H1 (cell line): ENCODE results near the gene CACNA2D3. TPM values are rescaled to one million over a fixed set of nuclear protein-coding genes. Genes with fewer than 3 reads are reported as not detected.

Experiments used
- CTCF ChIA-PET: fragments of 300-600 bp; sonication (Branson Sonifier 250); formaldehyde crosslinking; loops from one replicate; lab custom pipeline; 2021; ENCODE audit not compliant: partially characterized antibody; lab: Charles Lee
- POLR2A ChIA-PET: fragments of 300-600 bp; sonication (Branson Sonifier 250); formaldehyde crosslinking; loops from one replicate; lab custom pipeline; 2021; ENCODE audit warnings: inconsistent platforms; ENCODE audit not compliant: partially characterized antibody; lab: Charles Lee
- DNase-seq, 2 experiments: peaks; one replicate each; pipeline versions ENCODE4 v3.0.0 to v3.0.0-alpha.2; 2010 to 2022; ENCODE audit warnings: low spot score in 2 of 2, low read depth in 1 of 2, mixed read lengths in 1 of 2
- FAIRE-seq: peaks from 2 replicates; lab custom pipeline; 2011; peaks lifted over from hg19 to GRCh38; lab: Jason Lieb, UNC
- H2AFZ ChIP-seq: 2 replicates; pipeline ENCODE4 v1.8.1; 2012; ENCODE audit warnings: low read length, inconsistent platforms
- H2AK5ac ChIP-seq: 2 replicates; pipeline ENCODE4 v1.6.1; 2013; ENCODE audit warnings: low read depth, low read length
- H2BK120ac ChIP-seq: replicated peaks from 2 replicates; pipeline ENCODE3; 2013; ENCODE audit warnings: low read depth, low read length, inconsistent platforms
- H2BK12ac ChIP-seq: 2 replicates; pipeline ENCODE4 v1.6.1; 2013; ENCODE audit warnings: low read depth, low read length
- H2BK15ac ChIP-seq: 2 replicates; pipeline ENCODE4 v1.6.1; 2013; ENCODE audit warnings: low read length
- H2BK20ac ChIP-seq: 2 replicates; pipeline ENCODE4 v1.6.1; 2013; ENCODE audit warnings: low read length
- H2BK5ac ChIP-seq: 2 replicates; pipeline ENCODE4 v1.6.1; 2013; ENCODE audit warnings: low read depth, low read length
- H3K14ac ChIP-seq: 2 replicates; pipeline ENCODE4 v1.6.1; 2013; ENCODE audit warnings: inconsistent platforms; ENCODE audit not compliant: insufficient read length
- H3K18ac ChIP-seq: 2 replicates; pipeline ENCODE4 v1.6.1; 2013; ENCODE audit warnings: low read length; ENCODE audit errors: extremely low read depth
- H3K23ac ChIP-seq: 2 replicates; pipeline ENCODE4 v1.6.1; 2013; ENCODE audit warnings: inconsistent platforms; ENCODE audit not compliant: insufficient read length
- H3K23me2 ChIP-seq: 2 replicates; pipeline ENCODE4 v1.6.1; 2013; ENCODE audit warnings: low read depth, low read length
- H3K27ac ChIP-seq: 2 replicates; pipeline ENCODE4 v1.6.1; 2011; ENCODE audit warnings: low read depth, low read length, inconsistent platforms
- H3K27me3 ChIP-seq, 4 experiments: replicated peaks in 1 of 4; 1 replicate in 1 of 4; 2 replicates in 3 of 4; pipeline versions ENCODE4 v1.6.1 to v1.8.1; 2011 to 2013; ENCODE audit warnings: low read length in 3 of 4, mild to moderate bottlenecking in 3 of 4, inconsistent platforms in 2 of 4, mixed read lengths in 2 of 4, moderate library complexity in 1 of 4; ENCODE audit not compliant: control insufficient read depth in 3 of 4, insufficient read depth in 3 of 4; ENCODE audit errors: extremely low read depth in 1 of 4
- H3K36me3 ChIP-seq, 4 experiments: 2 replicates each; pipeline versions ENCODE4 v1.6.1 to v1.8.1; 2011 to 2013; ENCODE audit warnings: mild to moderate bottlenecking in 4 of 4, low read length in 3 of 4, moderate library complexity in 2 of 4, control low read depth in 1 of 4, inconsistent platforms in 1 of 4; ENCODE audit not compliant: insufficient read depth in 4 of 4, control insufficient read depth in 2 of 4
- H3K4ac ChIP-seq: replicated peaks from 2 replicates; pipeline ENCODE3; 2013; ENCODE audit warnings: low read length, low read depth, mixed read lengths, inconsistent platforms; ENCODE audit not compliant: insufficient read length
- H3K4me1 ChIP-seq, 4 experiments: replicated peaks in 1 of 4; 1 replicate in 1 of 4; 2 replicates in 3 of 4; pipeline versions ENCODE4 v1.6.1 to v1.8.1; 2011 to 2013; ENCODE audit warnings: low read length in 3 of 4, inconsistent platforms in 2 of 4, mixed read lengths in 1 of 4; ENCODE audit not compliant: insufficient read depth in 4 of 4, control insufficient read depth in 3 of 4
- H3K4me2 ChIP-seq, 2 experiments: 2 replicates each; pipeline versions ENCODE4 v1.6.1 to v1.8.1; 2011 to 2013; ENCODE audit warnings: low read depth in 2 of 2, low read length in 2 of 2, control low read depth in 1 of 2, inconsistent platforms in 1 of 2, mild to moderate bottlenecking in 1 of 2; ENCODE audit not compliant: insufficient read depth in 1 of 2
- H3K4me3 ChIP-seq, 4 experiments: fragments of 200-600, 300-600 bp in 1 of 4; sonication (generic), shearing (Covaris generic), sonication (Bioruptor Twin) in 1 of 4; 2 replicates each; pipeline versions ENCODE4 v1.5.1 to v1.8.1; 2011 to 2016; ENCODE audit warnings: low read length in 4 of 4, low read depth in 3 of 4, control low read depth in 2 of 4, inconsistent platforms in 2 of 4, mild to moderate bottlenecking in 2 of 4, mixed read lengths in 1 of 4, moderate library complexity in 1 of 4; ENCODE audit not compliant: insufficient read depth in 2 of 4; ENCODE audit errors: extremely low read depth in 1 of 4
- H3K56ac ChIP-seq: replicated peaks from 2 replicates; pipeline ENCODE3; 2013; ENCODE audit warnings: low read depth, mild to moderate bottlenecking, mixed read lengths, low read length, inconsistent platforms; ENCODE audit not compliant: insufficient read length
- H3K79me1 ChIP-seq: 2 replicates; pipeline ENCODE4 v1.6.1; 2013; ENCODE audit warnings: low read depth, low read length, control low read depth
- H3K79me2 ChIP-seq, 2 experiments: 2 replicates each; pipeline versions ENCODE4 v1.6.1 to v1.8.1; 2012 to 2013; ENCODE audit warnings: low read length in 2 of 2, mild to moderate bottlenecking in 2 of 2, inconsistent platforms in 1 of 2; ENCODE audit not compliant: insufficient read depth in 2 of 2, control insufficient read depth in 1 of 2
- H3K9ac ChIP-seq, 4 experiments: replicated peaks in 1 of 4; 1 replicate in 1 of 4; 2 replicates in 3 of 4; pipeline versions ENCODE4 v1.6.1 to v1.8.1; 2011 to 2013; ENCODE audit warnings: low read depth in 3 of 4, low read length in 3 of 4, control low read depth in 2 of 4, mild to moderate bottlenecking in 2 of 4, moderate library complexity in 2 of 4, inconsistent platforms in 1 of 4; ENCODE audit errors: extremely low read depth in 1 of 4
- H3K9me3 ChIP-seq, 2 experiments: 2 replicates each; pipeline versions ENCODE4 v1.6.1 to v1.8.1; 2012 to 2013; ENCODE audit warnings: mild to moderate bottlenecking in 2 of 2, moderate library complexity in 2 of 2, control low read depth in 1 of 2, inconsistent platforms in 1 of 2, low read depth in 1 of 2, low read length in 1 of 2, mixed read lengths in 1 of 2; ENCODE audit not compliant: insufficient read depth in 2 of 2
- H4K20me1 ChIP-seq, 2 experiments: replicated peaks in 1 of 2; 2 replicates each; pipeline versions ENCODE3 to v1.8.1; 2011 to 2013; ENCODE audit warnings: inconsistent platforms in 2 of 2, low read length in 2 of 2, mild to moderate bottlenecking in 1 of 2; ENCODE audit not compliant: insufficient read depth in 2 of 2, control insufficient read depth in 1 of 2
- H4K5ac ChIP-seq: 2 replicates; pipeline ENCODE4 v1.6.1; 2013; ENCODE audit warnings: low read length, low read depth, mixed read lengths, inconsistent platforms; ENCODE audit not compliant: insufficient read length
- H4K8ac ChIP-seq: 2 replicates; pipeline ENCODE4 v1.8.0; 2013; ENCODE audit warnings: mild to moderate bottlenecking, moderate library complexity, low read length, inconsistent platforms; ENCODE audit not compliant: insufficient read depth; ENCODE audit errors: extremely low read depth
- H4K91ac ChIP-seq: replicated peaks from 2 replicates; pipeline ENCODE3; 2013; ENCODE audit warnings: low read length, mixed read lengths, inconsistent platforms; ENCODE audit not compliant: insufficient read length
- BACH1 ChIP-seq: IDR thresholded peaks from 2 replicates; pipeline ENCODE4 v1.6.1; 2012; ENCODE audit warnings: low read length, improper control_type of control experiment
- CBX8 ChIP-seq: fragments of 300-800, 300-1000 bp; sonication (generic); IDR thresholded peaks from 2 replicates; pipeline ENCODE4 v1.7.1; 2016; ENCODE audit warnings: low read depth, low read length, borderline replicate concordance
- CHD2 ChIP-seq: IDR thresholded peaks from 2 replicates; pipeline ENCODE4 v1.6.1; 2012; ENCODE audit warnings: low read length, improper control_type of control experiment
- CREB1 ChIP-seq: IDR thresholded peaks from 2 replicates; pipeline ENCODE4 v1.6.1; 2012; ENCODE audit warnings: inconsistent platforms
- EP300 ChIP-seq, 2 experiments: IDR thresholded peaks; 1 replicate in 1 of 2; 2 replicates in 1 of 2; pipeline ENCODE4 v1.6.1; 2011 to 2012; ENCODE audit warnings: low read depth in 2 of 2, low read length in 2 of 2, mild to moderate bottlenecking in 2 of 2, borderline replicate concordance in 1 of 2, inconsistent platforms in 1 of 2, moderate library complexity in 1 of 2
- JUN ChIP-seq: IDR thresholded peaks from 2 replicates; pipeline ENCODE4 v1.6.1; 2011; ENCODE audit warnings: low read depth, mild to moderate bottlenecking, improper control_type of control experiment, low read length
- JUND ChIP-seq: IDR thresholded peaks from 2 replicates; pipeline ENCODE4 v1.6.1; 2011; ENCODE audit warnings: mild to moderate bottlenecking, improper control_type of control experiment, low read length
- KDM1A ChIP-seq: fragments of 200-600, 300-600 bp; sonication (generic); IDR thresholded peaks from 2 replicates; pipeline ENCODE4 v1.7.1; 2016; ENCODE audit warnings: mild to moderate bottlenecking, low read length, borderline replicate concordance
- TAF1 ChIP-seq: IDR thresholded peaks from 2 replicates; pipeline ENCODE4 v1.6.1; 2011; ENCODE audit warnings: mild to moderate bottlenecking, low read depth, low read length
- TBP ChIP-seq: IDR thresholded peaks from 2 replicates; pipeline ENCODE4 v1.6.1; 2011; ENCODE audit warnings: low read depth, low read length, improper control_type of control experiment
- USF2 ChIP-seq: IDR thresholded peaks from 2 replicates; pipeline ENCODE4 v1.6.1; 2011; ENCODE audit warnings: low read length, improper control_type of control experiment
- ZNF274 ChIP-seq: IDR thresholded peaks from 2 replicates; pipeline ENCODE4 v1.7.0; 2012; ENCODE audit warnings: low read length, borderline replicate concordance; ENCODE audit errors: extremely low read depth
- WGBS, 2 experiments: shearing (Covaris generic) in 1 of 2; methylation state at CpG; one replicate each; pipeline versions ENCODE4 v1.1.6 to v1.1.7; 2013 to 2015; ENCODE audit warnings: low lambda C conversion rate in 2 of 2, mixed read lengths in 2 of 2, inconsistent platforms in 1 of 2, low coverage in 1 of 2, missing lambda C conversion rate in 1 of 2; ENCODE audit not compliant: insufficient replicate concordance in 2 of 2, insufficient coverage in 1 of 2, insufficient read length in 1 of 2; ENCODE audit errors: extremely low coverage in 1 of 2, missing lambda C conversion rate in 1 of 2; 5-methylcytosine and 5-hydroxymethylcytosine counted together
- polyA plus RNA-seq, 7 experiments: library from polyadenylated mRNA; depleted of rRNA in 3 of 7; stranded (reverse) in 5 of 7; unstranded in 2 of 7; fragments of >200 nt in 5 of 7; fragments of 200-250 nt in 2 of 7; gene quantifications; 1 replicate in 5 of 7; 2 replicates in 1 of 7; 4 replicates in 1 of 7; pipeline versions ENCODE4 v1.2.1 to v1.2.3, GENCODE V29; 2011 to 2013; ENCODE audit warnings: missing spikeins in 2 of 7, mixed read lengths in 2 of 7
- total RNA-seq: library from RNA; stranded (reverse); fragmentation: NEBNext Ultra II Directional; extraction: Animal tissue kit (Norgen Biotek cat#: 25700); gene quantifications from 2 replicates; pipeline ENCODE4 v1.2.1, GENCODE V29; 2021
- TF ChIP-seq, protein P1 (sequence below): IDR thresholded peaks from 2 replicates; pipeline ENCODE4 v1.6.1; 2012; ENCODE audit warnings: inconsistent platforms

Gene CACNA2D3
- total and polyA plus RNA-seq, 2 of the 8 experiments (the other 6 are each of a cell fraction or from before 2014, with no cell fraction given) = 1.5 to 1.8 TPM

- no peaks in the 10 kb centered on the region for H3K27me3 ChIP-seq
- H2BK5ac ChIP-seq = no peak overlapping the region
- CTCF ChIA-PET = interaction anchor here (0.9 to 1.2 kb wide), 2 partner anchors 10 to 400 kb away, joined by 3 read pairs; no protein-coding TSS in a partner anchor
- TF ChIP-seq TAF1 (no peak), TBP (no peak), CBX8 (no peak), EP300 (IDR thresholded peaks at IDR 0.05; ENCODE audit: borderline replicate concordance in 1 of 2, low read depth in 2 of 2, low read length in 2 of 2) (no peak), JUND (no peak), JUN (no peak), ZNF274 (no peak), KDM1A (no peak), CHD2 (no peak), BACH1 (no peak), USF2 (no peak), CREB1 (no peak)
- TF ChIP-seq, protein P1, sequence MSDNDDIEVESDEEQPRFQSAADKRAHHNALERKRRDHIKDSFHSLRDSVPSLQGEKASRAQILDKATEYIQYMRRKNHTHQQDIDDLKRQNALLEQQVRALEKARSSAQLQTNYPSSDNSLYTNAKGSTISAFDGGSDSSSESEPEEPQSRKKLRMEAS = no peak
- no peak overlapping the region for H3K14ac ChIP-seq
- no peak overlapping the region; the same call in 1 of the 2 replicates for H2BK12ac ChIP-seq
- H4K91ac ChIP-seq = peak overlapping the region; percentile 32
- no peaks in the 10 kb centered on the region for H3K79me2 ChIP-seq
- H3K56ac ChIP-seq = no peak overlapping the region
- H3K23me2 ChIP-seq = no peaks in the 10 kb centered on the region; the same call in 1 of the 2 replicates
- H4K20me1 ChIP-seq = no peaks in the 10 kb centered on the region
- no peaks in the 10 kb centered on the region for H3K36me3 ChIP-seq
- POLR2A ChIA-PET = interaction anchor here (0.9 to 1.4 kb wide), 2 partner anchors 12 to 20 kb away, joined by 3 read pairs; no protein-coding TSS in a partner anchor
- no peak overlapping the region for H3K27ac ChIP-seq
- H3K4me1 ChIP-seq = peaks cover 2 to 9% (median 5%) of the 10 kb centered on the region in 4 experiments; a peak in 6 of 7 replicates
- WGBS, 2 experiments = 60% methylated on average over 8 of the region's 8 CpGs; no CpG with 5 or more reads in 1 of the 2 experiments
- DNase-seq (no peak), FAIRE-seq (peak; percentile 13)
- no peak overlapping the region for H4K8ac ChIP-seq
- H2BK15ac ChIP-seq = no peak overlapping the region
- H2AK5ac ChIP-seq = no peak overlapping the region
- no peak overlapping the region for H2BK120ac ChIP-seq
- no peak overlapping the region for H3K23ac ChIP-seq
- H2BK20ac ChIP-seq = no peak overlapping the region
- no peak overlapping the region for H3K4me3 ChIP-seq
- H3K9me3 ChIP-seq = no peaks in the 10 kb centered on the region
- H3K79me1 ChIP-seq = no peaks in the 10 kb centered on the region
- H3K4me2 ChIP-seq = peak overlapping the region; percentile 5 to 37; a peak in 2 of 4 replicates
- no peak overlapping the region for H3K4ac ChIP-seq
- H4K5ac ChIP-seq = peak overlapping the region; percentile 18
- H2AFZ ChIP-seq = no peak overlapping the region
- no peak overlapping the region for H3K9ac ChIP-seq
- H3K18ac ChIP-seq = peak overlapping the region; percentile 15; the same call in 1 of the 2 replicates
Measured at GRCh38 chr3:55006244-55006676, 883.9 kb downstream of the CACNA2D3 start.
